Breast epithelium (tissue), 3 donors: Measurements from ENCODE around the gene HBM.
"Not testable (repeated sequence)": the region's sequence is repeated elsewhere in the genome, so short reads cannot be mapped to it uniquely, and the experiment has no call there.

Experiments used
- CTCF ChIP-seq, 3 donors: fragments of 450-650 bp; IDR thresholded peaks; one replicate each; pipeline ENCODE4 v1.5.1; 2016 to 2017; ENCODE audit warnings: antibody characterized with exemption in 3 of 3, mild to moderate bottlenecking in 3 of 3, moderate library complexity in 3 of 3
- POLR2A ChIP-seq: fragments of 450-650 bp; IDR thresholded peaks from one replicate; pipeline ENCODE4 v1.6.1; 2016; ENCODE audit warnings: antibody characterized with exemption, mild to moderate bottlenecking, moderate library complexity

GRCh38 chr16:173211-173854 is 7.6 kb downstream of the HBM start:
- TF ChIP-seq POLR2A; CTCF (IDR thresholded peaks at IDR 0.05): not testable (repeated sequence)
